ES-I3 (cell line): ENCODE data around the gene PBRM1.

Experiments used
- H3K36me3 ChIP-seq: 2 replicates; pipeline ENCODE4 v1.6.1; 2013; ENCODE audit warnings: mild to moderate bottlenecking, low read length, control low read depth, moderate library complexity; ENCODE audit not compliant: insufficient read depth
- H3K4me1 ChIP-seq: 2 replicates; pipeline ENCODE4 v1.6.1; 2013; ENCODE audit warnings: mild to moderate bottlenecking, control low read depth, low read length; ENCODE audit not compliant: insufficient read depth
- H3K9ac ChIP-seq: 2 replicates; pipeline ENCODE4 v1.6.1; 2013; ENCODE audit warnings: low read depth, mild to moderate bottlenecking, low read length, moderate library complexity
- H3K9me3 ChIP-seq: 2 replicates; pipeline ENCODE4 v1.6.1; 2013; ENCODE audit warnings: mild to moderate bottlenecking, low read length, moderate library complexity; ENCODE audit not compliant: control insufficient read depth, insufficient read depth

Gene PBRM1

DNA sequence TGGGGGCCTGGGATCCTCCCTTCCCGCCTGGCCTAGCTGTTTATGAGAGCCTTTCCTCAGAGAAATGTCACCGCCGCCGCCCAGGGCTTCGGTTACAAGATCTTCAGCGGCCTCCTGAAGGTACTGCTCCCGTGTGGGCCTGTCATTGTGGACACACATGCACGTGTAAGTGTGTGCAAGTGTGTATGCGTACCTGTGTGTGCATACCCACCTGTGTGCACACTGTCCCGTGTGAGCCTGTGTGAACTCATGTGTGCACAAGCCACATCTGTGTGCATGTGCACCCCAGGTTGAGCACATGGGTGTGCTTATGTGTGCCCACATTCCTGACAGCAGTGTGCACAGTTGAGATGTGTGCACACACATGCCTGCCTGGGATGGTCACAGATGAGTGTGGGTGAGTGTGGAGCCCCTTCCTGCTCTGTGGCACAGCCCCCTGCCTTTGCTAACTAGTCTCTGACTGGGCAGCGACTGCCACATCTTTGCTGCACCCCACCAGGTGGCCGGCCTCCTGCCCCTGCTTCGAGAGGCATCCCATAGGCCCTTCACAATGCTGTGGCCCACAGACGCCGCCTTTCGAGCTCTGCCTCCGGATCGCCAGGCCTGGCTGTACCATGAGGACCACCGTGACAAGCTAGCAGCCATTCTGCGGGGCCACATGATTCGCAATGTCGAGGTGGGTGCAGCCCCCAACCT is 166.1 kb downstream of the PBRM1 start:
- H3K9me3 ChIP-seq = no peaks in the 10 kb centered on the region
- 0 out of 2 replicates have a peak, but pooled peaks cover 2% of the 10 kb centered on the region for H3K36me3 ChIP-seq
- no peaks in the 10 kb centered on the region for H3K4me1 ChIP-seq
- H3K9ac ChIP-seq = no peak overlapping the region

DNA sequence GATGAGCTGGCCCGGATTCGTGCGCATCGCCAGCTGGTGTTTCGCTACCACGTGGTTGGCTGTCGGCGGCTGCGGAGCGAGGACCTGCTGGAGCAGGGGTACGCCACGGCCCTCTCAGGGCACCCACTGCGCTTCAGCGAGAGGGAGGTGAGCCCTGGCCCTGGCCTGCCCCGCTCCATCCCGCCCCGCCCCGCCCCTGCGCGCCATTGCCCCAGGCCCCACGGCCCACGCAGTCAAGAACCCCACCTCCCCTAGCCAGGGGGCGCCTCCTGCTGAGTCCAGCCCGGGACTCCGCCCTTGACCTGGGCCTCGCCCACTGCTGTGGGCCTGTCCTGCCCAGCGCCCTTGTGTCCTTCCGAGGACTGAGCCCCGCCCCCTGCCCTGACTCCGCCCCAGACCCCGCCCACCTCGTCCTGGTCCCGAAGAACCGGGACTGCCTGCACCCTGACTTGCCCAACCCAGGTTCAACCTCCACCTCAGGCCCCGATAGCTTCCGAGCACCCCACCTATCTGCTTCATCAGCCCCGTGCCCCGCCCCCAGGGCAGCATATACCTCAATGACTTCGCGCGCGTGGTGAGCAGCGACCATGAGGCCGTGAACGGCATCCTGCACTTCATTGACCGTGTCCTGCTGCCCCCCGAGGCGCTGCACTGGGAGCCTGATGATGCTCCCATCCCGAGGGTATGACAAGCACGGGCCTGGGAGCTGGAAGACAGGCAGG is 166.8 kb downstream of the PBRM1 start:
- Histone ChIP-seq H3K4me1 (no peaks in the 10 kb centered on the region), H3K36me3 (no peaks in the 10 kb centered on the region)

DNA sequence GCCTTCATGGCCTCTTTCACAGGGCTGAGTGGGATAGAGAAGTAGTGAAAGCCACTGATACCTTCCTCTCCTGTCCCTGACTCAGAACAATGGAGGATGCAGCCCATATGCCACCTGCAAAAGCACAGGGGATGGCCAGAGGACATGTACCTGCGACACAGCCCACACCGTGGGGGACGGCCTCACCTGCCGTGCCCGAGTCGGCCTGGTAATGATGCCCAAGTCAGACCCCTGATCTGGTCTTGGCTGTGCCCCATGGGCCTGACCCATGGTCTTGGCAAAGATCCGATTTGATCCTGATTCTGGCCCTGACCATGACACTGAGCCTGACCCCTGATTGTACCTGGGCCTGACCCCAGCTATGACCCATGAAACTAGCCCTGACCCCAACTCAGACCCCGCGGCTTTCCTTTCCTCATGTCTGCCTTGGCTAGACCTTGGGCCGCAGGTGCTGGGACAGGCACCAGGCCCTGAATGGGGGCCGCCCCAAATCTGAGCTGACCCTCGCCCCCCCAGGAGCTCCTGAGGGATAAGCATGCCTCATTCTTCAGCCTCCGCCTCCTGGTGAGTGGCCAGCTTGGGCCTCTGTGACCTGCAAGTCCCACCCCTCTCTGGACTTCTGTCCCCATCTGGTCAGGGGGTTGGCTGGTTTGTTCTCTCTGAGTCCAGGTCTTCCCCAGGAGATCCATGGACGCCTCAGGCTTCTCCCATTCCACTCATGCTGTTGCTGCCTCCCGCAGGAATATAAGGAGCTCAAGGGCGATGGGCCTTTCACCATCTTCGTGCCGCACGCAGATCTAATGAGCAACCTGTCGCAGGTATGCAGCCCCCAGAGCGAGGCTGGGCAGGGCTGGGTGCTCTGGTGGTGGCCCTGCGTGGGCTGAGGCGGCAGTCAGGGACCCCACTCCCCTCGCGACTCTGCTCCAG is 167.7 kb downstream of the PBRM1 start:
- H3K9ac ChIP-seq = peak overlapping the region; percentile 19; the same call in 1 of the 2 replicates
- H3K4me1 ChIP-seq = no peaks in the 10 kb centered on the region
- H3K9me3 ChIP-seq = no peaks in the 10 kb centered on the region
- H3K36me3 ChIP-seq = no peaks in the 10 kb centered on the region

More for the DNA sequence above, 166.8 kb downstream of the PBRM1 start:
- no peaks in the 10 kb centered on the region for H3K9me3 ChIP-seq
- H3K9ac ChIP-seq = peak overlapping the region; percentile 19; the same call in 1 of the 2 replicates

DNA sequence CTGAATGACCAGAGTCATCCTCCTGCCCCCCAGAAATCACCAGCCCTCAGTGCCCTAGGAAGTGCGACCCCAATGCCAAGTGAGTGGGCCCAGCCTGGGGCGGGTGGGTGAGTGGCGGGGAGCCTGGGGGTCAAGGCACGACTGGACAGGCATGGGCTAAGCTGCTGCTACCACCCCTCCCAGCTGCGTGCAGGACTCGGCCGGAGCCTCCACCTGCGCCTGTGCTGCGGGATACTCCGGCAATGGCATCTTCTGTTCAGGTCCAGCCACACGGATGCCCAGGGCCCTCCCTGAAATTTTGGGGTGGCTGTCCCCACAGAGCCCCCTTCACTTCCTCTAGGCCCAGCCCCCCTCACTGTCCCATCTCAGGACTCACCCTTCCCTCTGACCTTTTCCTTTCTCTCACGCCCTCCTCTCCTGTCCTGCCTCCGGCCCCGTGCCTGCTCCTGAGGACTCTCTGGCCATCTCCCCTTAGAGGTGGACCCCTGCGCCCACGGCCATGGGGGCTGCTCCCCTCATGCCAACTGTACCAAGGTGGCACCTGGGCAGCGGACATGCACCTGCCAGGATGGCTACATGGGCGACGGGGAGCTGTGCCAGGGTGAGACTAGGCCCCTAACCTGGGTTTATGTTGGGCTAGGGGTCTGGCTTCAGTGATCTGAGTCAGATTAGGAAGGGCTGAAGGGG is 169.1 kb downstream of the PBRM1 start:
- H3K9me3 ChIP-seq = no peaks in the 10 kb centered on the region
- no peaks in the 10 kb centered on the region for H3K36me3 ChIP-seq
- H3K9ac ChIP-seq = no peak overlapping the region
- peaks cover 7% of the 10 kb centered on the region; the same call in 1 of the 2 replicates for H3K4me1 ChIP-seq

DNA sequence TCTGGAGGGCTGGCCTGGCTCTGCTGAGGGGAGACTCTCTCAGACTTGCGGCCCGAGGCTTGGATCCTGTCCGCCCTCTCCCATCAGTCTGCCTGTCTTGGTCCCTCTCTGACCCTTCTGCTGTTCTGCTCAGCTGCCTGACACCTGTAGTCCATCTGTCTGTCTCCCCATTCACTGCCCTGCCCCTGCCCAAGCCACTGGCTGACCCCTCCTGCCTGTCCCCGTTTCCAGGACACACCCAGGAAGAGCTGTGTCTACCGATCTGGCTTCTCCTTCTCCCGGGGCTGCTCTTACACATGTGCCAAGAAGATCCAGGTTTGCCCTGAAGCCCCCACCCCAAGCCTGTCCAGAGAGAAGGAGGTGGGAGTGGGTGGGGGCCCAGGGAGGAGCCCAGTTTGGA is 170.5 kb downstream of the PBRM1 start:
- Histone ChIP-seq H3K36me3 (no peaks in the 10 kb centered on the region), H3K9me3 (no peaks in the 10 kb centered on the region), H3K4me1 (peaks cover 7% of the 10 kb centered on the region; the same call in 1 of the 2 replicates), H3K9ac (no peak overlapping the region)

DNA sequence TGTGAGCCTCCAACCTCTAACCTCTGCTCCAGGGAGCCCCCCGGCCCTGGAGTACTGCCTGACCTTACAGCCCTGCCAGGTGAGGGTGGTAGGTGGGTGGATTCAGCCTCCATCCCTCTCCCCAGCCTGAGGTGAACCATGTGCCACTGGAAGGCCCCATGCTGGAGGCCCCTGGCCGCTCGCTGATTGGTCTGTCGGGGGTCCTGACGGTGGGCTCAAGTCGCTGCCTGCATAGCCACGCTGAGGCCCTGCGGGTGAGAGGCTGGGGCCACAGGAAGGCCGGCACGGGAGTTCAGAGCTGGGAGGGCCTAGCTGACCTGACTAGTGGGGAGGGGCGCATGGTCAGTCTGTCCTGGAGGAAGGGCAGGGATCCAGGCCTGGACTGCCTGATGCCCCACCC is 171.1 kb downstream of the PBRM1 start:
- Histone ChIP-seq H3K9me3 (no peaks in the 10 kb centered on the region), H3K36me3 (no peaks in the 10 kb centered on the region), H3K9ac (no peak overlapping the region), H3K4me1 (peaks cover 7% of the 10 kb centered on the region; the same call in 1 of the 2 replicates)

DNA sequence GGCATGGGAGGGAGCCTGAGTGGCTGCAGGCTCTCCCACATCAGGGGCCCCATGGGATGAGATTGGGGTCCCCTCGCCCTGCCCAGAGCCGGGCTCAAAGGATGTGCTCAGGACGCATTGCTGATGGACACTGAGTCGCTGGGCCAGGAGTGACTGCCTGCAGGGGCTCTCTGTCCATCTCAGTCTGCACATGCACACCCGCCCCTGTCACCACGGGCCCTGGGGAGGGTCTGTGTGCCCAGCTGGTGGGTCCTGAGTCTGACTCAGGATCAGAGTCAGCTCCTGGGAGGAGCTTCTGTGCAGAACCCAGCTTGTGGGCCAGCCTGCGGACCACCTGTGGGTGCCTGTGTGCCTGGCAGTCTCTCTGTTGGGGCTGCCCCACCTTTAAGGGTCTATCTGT is 172.4 kb downstream of the PBRM1 start:
- H3K9ac ChIP-seq = no peak overlapping the region
- no peaks in the 10 kb centered on the region for H3K36me3 ChIP-seq
- peaks cover 7% of the 10 kb centered on the region; the same call in 1 of the 2 replicates for H3K4me1 ChIP-seq
- no peaks in the 10 kb centered on the region for H3K9me3 ChIP-seq

DNA sequence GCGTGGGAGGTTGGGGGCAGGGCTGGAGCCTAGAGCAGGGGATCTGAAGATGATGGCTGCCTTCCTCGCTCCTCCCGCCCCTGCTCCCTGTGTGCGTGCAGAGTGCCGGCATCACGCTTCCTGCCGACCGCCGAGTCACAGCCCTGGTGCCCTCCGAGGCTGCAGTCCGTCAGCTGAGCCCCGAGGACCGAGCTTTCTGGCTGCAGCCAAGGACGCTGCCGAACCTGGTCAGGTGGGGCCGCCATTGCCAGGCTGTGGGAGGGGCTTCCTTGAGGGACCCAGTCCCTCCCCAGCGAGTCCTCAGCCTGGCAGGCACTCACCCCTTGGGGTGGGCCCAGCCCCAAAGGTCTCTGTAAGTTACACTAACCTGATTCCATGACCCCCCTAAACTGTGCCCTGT is 173.0 kb downstream of the PBRM1 start:
- H3K9me3 ChIP-seq = no peaks in the 10 kb centered on the region
- H3K36me3 ChIP-seq = no peaks in the 10 kb centered on the region
- H3K4me1 ChIP-seq = peaks cover 7% of the 10 kb centered on the region; the same call in 1 of the 2 replicates
- no peak overlapping the region for H3K9ac ChIP-seq

DNA sequence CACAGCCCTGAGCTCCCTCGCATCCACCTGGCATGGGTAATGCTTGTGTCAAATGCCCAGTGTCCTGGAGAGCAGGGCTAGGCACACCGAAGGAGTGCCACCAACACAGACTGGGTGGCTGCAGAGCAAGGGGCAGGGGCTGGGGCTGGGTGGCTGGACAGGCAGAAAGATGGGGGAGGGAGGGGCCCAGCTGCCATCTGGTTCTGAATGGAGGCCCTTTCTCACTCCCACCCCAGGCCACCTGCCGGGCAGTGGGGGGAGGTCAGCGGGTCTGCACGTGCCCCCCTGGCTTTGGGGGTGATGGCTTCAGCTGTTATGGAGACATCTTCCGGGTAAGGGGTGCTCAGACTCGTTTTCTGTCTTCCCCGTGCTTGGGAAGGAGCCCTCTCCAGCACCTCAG is 173.6 kb downstream of the PBRM1 start:
- H3K9me3 ChIP-seq = no peaks in the 10 kb centered on the region
- no peaks in the 10 kb centered on the region for H3K36me3 ChIP-seq
- H3K9ac ChIP-seq = no peak overlapping the region
- H3K4me1 ChIP-seq = peaks cover 7% of the 10 kb centered on the region; the same call in 1 of the 2 replicates

DNA sequence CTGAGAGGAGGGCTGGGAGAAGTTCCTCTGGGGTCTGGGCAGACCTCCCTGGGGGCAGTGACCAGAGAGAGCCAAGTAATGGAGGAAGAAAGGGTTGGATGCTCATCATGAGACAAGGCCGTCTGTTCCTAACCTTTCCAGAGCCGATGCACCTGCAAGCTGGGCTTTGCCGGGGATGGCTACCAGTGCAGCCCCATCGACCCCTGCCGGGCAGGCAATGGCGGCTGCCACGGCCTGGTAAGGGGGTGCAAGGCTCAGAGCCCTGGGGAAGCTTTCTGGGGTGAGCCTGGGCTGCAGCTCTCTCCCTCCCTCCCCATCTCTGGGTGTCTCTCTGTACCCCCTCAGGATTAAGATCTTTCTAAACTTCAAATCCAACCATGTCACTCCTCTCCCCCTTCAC is 174.2 kb downstream of the PBRM1 start:
- Histone ChIP-seq H3K9ac (no peak overlapping the region), H3K9me3 (no peaks in the 10 kb centered on the region), H3K36me3 (no peaks in the 10 kb centered on the region), H3K4me1 (peaks cover 7% of the 10 kb centered on the region; the same call in 1 of the 2 replicates)

DNA sequence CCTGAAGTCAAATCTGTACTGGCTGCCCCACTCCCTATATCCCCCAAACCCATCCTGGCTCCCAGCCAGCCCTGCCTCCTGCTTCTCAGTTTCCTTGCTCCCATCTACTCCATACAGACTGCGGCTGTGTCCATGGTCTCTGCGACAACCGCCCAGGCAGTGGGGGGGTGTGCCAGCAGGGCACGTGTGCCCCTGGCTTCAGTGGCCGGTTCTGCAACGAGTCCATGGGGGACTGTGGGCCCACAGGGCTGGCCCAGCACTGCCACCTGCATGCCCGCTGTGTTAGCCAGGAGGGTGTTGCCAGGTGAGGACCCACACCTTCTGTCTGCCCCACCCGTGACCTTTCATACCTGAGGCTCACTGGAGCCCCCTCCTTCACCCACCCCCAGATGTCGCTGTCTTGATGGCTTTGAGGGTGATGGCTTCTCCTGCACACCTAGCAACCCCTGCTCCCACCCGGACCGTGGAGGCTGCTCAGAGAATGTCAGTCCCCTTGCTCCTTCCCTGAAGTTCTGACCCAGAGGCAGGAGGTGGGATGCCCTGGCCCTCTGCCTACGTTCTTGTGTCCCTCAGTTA is 175.9 kb downstream of the PBRM1 start:
- Histone ChIP-seq H3K36me3 (no peaks in the 10 kb centered on the region), H3K9me3 (no peaks in the 10 kb centered on the region), H3K4me1 (peaks cover 7% of the 10 kb centered on the region; the same call in 1 of the 2 replicates), H3K9ac (no peak overlapping the region)

DNA sequence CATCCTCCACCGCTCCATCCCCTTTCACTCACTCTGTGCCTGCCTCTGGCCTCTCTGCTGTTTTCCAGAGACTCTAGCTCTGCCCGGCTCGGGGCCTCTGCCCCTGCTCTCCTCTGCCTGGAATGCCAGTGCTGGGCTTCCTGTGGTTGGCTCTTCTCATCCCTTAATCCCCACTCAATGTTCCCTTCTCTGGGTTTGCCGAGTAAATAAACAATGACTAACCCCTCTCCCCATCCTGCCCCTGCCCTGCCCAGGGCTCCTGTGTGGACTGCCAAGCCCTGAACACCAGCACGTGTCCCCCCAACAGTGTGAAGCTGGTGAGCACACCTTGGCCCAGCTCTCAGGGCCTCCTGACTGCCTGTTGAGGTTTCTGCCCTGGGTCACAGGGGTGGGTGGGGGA is 178.4 kb downstream of the PBRM1 start:
- no peak overlapping the region for H3K9ac ChIP-seq
- H3K9me3 ChIP-seq = no peaks in the 10 kb centered on the region
- H3K4me1 ChIP-seq = 0 out of 2 replicates have a peak, but pooled peaks cover 1% of the 10 kb centered on the region
- H3K36me3 ChIP-seq = no peaks in the 10 kb centered on the region

DNA sequence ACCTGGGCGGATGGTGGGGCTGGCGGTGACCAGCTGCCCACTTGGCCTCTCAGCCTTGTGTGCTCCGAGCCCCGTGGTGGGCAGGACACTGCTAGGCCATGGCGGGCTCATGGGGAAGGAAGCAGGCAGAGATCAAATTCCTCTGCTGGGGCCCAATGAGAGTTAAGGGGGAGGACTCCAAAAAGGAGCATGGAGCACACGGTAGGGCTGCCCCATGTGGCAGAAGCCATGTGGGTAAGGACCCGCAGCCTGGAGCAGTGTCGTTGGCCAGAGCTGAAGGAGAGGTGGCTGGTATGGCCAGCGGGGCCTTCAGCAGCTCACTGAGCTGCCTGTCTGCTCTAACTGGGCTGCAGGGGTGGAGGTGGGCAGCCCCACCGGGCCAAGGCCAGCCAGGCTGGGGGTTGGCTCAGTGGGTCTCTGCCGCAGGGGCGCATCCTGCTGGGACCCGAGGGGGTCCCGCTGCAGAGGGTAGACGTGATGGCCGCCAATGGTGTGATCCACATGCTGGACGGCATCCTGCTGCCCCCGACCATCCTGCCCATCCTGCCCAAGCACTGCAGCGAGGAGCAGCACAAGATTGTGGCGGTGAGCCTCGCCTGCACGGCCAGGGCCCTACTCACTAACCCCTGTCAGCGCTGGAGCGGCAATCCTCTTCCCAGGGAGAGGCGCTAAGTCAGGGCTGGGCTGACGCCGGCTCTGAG is 179.3 kb downstream of the PBRM1 start:
- Histone ChIP-seq H3K4me1 (no peaks in the 10 kb centered on the region), H3K9ac (no peak overlapping the region), H3K36me3 (no peaks in the 10 kb centered on the region), H3K9me3 (no peaks in the 10 kb centered on the region)
